MM.1S (cell line): ENCODE measurements around the gene AGAP2.

Experiments
- EZH2 ChIP-seq: fragments of 300-600 bp; sonication (generic); optimal IDR thresholded peaks from 2 replicates; pipeline ENCODE3; 2017; ENCODE audit warnings: low read depth, mild to moderate bottlenecking, antibody characterized with exemption, low read length, mixed read lengths
- EZH2phosphoT487 ChIP-seq: fragments of 300-600 bp; sonication (generic); IDR thresholded peaks from 2 replicates; pipeline ENCODE4 v1.6.1; 2018; ENCODE audit warnings: antibody characterized with exemption, low read length
- TF ChIP-seq, protein P1 (sequence below): fragments of 300-600 bp; sonication (generic); IDR thresholded peaks from 2 replicates; pipeline ENCODE4 v1.5.1; 2016; ENCODE audit warnings: antibody characterized with exemption, low read length, mixed read lengths

DNA sequence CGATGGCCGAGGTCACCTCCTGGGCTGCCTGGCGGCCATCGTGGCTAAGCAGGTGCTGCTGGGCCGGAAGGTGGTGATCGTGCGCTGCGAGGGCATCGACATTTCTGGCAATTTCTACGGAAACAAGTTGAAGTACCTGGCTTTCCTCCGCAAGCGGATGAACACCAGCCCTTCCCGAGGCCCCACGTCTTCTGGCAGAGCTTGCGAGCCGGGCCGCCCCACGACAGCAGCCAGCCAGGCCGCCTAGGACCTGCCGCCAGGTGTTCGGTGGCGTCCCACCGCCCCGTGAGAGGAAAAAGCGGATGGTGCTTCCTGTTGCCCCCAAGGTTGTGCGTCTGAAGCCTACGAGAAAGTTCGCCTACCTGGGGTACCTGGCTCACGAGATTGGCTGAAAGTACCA lies 63.9 kb downstream of the AGAP2 start:
- TF ChIP-seq, protein P1, sequence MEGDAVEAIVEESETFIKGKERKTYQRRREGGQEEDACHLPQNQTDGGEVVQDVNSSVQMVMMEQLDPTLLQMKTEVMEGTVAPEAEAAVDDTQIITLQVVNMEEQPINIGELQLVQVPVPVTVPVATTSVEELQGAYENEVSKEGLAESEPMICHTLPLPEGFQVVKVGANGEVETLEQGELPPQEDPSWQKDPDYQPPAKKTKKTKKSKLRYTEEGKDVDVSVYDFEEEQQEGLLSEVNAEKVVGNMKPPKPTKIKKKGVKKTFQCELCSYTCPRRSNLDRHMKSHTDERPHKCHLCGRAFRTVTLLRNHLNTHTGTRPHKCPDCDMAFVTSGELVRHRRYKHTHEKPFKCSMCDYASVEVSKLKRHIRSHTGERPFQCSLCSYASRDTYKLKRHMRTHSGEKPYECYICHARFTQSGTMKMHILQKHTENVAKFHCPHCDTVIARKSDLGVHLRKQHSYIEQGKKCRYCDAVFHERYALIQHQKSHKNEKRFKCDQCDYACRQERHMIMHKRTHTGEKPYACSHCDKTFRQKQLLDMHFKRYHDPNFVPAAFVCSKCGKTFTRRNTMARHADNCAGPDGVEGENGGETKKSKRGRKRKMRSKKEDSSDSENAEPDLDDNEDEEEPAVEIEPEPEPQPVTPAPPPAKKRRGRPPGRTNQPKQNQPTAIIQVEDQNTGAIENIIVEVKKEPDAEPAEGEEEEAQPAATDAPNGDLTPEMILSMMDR: no peak
- TF ChIP-seq EZH2 (no peak), EZH2phosphoT487 (no peak)
